NCI-H82 (cell line): ENCODE data around the gene SPIC.

Experiments used
- DNase-seq: peaks from one replicate; lab custom pipeline; 2025; lab: John Stamatoyannopoulos, UW

SPIC gene

GRCh38 chr12:101536069-101536674 is 61.0 kb downstream of the SPIC start:
- DNase-seq: no peak
